ENCODE results near the gene ACTR8. TPM values are rescaled to one million over a fixed set of nuclear protein-coding genes. Genes with fewer than 3 reads are reported as not detected.

ACTR8 gene
- total RNA-seq, 1 donor = 38.0 TPM

GRCh38 chr3:53834429-53835095 lies 47.4 kb downstream of the ACTR8 start:
- TF ChIP-seq CTCF (IDR thresholded peaks at IDR 0.05; ENCODE audit: insufficient read depth, low read depth, low read length) = no peak
- DNase-seq (ENCODE audit: low read depth) = no peak
- no peak overlapping the region for H3K4me3 ChIP-seq (ENCODE audit: low read depth, low read length)

GRCh38 chr3:53833700-53834099 lies 48.3 kb downstream of the ACTR8 start:
- no peak for TF ChIP-seq CTCF (IDR thresholded peaks at IDR 0.05; ENCODE audit: insufficient read depth, low read depth, low read length)
- no peak overlapping the region for H3K4me3 ChIP-seq (ENCODE audit: low read depth, low read length)
- no peak for DNase-seq (ENCODE audit: low read depth)

- no peak for TF ChIP-seq CTCF (IDR thresholded peaks at IDR 0.05; ENCODE audit: insufficient read depth, low read depth, low read length)
Measured at GRCh38 chr3:53833053-53833645, 48.8 kb downstream of the ACTR8 start.

GRCh38 chr3:53830944-53831343 lies 51.0 kb downstream of the ACTR8 start:
- no peak overlapping the region for H3K4me3 ChIP-seq (ENCODE audit: low read depth, low read length)
- no peak for DNase-seq (ENCODE audit: low read depth)
- TF ChIP-seq CTCF (IDR thresholded peaks at IDR 0.05; ENCODE audit: insufficient read depth, low read depth, low read length) = no peak

More at GRCh38 chr3:53833053-53833645, 48.8 kb downstream of the ACTR8 start:
- no peak for DNase-seq (ENCODE audit: low read depth)
- H3K4me3 ChIP-seq (ENCODE audit: low read depth, low read length) = no peak overlapping the region

GRCh38 chr3:53829605-53830004 lies 52.3 kb downstream of the ACTR8 start:
- no peak for TF ChIP-seq CTCF (IDR thresholded peaks at IDR 0.05; ENCODE audit: insufficient read depth, low read depth, low read length)
- H3K4me3 ChIP-seq (ENCODE audit: low read depth, low read length) = no peak overlapping the region
- DNase-seq (ENCODE audit: low read depth) = no peak

- no peak for DNase-seq (ENCODE audit: low read depth)
- H3K4me3 ChIP-seq (ENCODE audit: low read depth, low read length) = no peak overlapping the region
- TF ChIP-seq CTCF (IDR thresholded peaks at IDR 0.05; ENCODE audit: insufficient read depth, low read depth, low read length) = no peak
Measured at GRCh38 chr3:53828581-53828980, 53.4 kb downstream of the ACTR8 start.

All from fibroblast of villous mesenchyme (primary cell).